ENCODE results near the gene BAHD1.

GRCh38 chr15:40424483-40425115, 16.2 kb upstream of the BAHD1 start:
- TF ChIP-seq CTCF (IDR thresholded peaks at IDR 0.05) (no peak), POLR2A (IDR thresholded peaks at IDR 0.05; ENCODE audit: low read depth) (no peak), POLR2AphosphoS5 (IDR thresholded peaks at IDR 0.05) (no peak), EP300 (IDR thresholded peaks at IDR 0.05) (no peak)
